HG02884 (cell line): ENCODE data around the gene CARMIL1.

Source experiments
- ATAC-seq: cut with Tn5 transposase; IDR thresholded peaks from one replicate; pipeline ENCODE4 v1.9.1; 2021; ENCODE audit warnings: mild to moderate bottlenecking, moderate library complexity; ENCODE audit not compliant: unreplicated experiment

The CARMIL1 gene

GRCh38 chr6:25306379-25306778 is 27.2 kb downstream of the CARMIL1 start:
- no peak for ATAC-seq

- no peak for ATAC-seq
These were observed 28.8 kb downstream of the CARMIL1 start for GRCh38 chr6:25307805-25308494.

GRCh38 chr6:25309886-25310285 is 30.7 kb downstream of the CARMIL1 start:
- no peak for ATAC-seq

GRCh38 chr6:25311331-25311840 is 32.2 kb downstream of the CARMIL1 start:
- no peak for ATAC-seq

- ATAC-seq = no peak
These were observed 33.0 kb downstream of the CARMIL1 start for GRCh38 chr6:25312034-25312620.

- no peak for ATAC-seq
These were observed 33.5 kb downstream of the CARMIL1 start for GRCh38 chr6:25312703-25313102.

- no peak for ATAC-seq
These were observed 35.5 kb downstream of the CARMIL1 start for GRCh38 chr6:25314509-25315175.

GRCh38 chr6:25315194-25316177 is 36.3 kb downstream of the CARMIL1 start:
- no peak for ATAC-seq

- ATAC-seq = no peak
These were observed 37.5 kb downstream of the CARMIL1 start for GRCh38 chr6:25316626-25317025.

- ATAC-seq = no peak
These were observed 39.4 kb downstream of the CARMIL1 start for GRCh38 chr6:25318589-25318988.

GRCh38 chr6:25320459-25320858 is 41.3 kb downstream of the CARMIL1 start:
- ATAC-seq = no peak

GRCh38 chr6:25322692-25323091 is 43.5 kb downstream of the CARMIL1 start:
- ATAC-seq = no peak

- ATAC-seq = no peak
These were observed 45.0 kb downstream of the CARMIL1 start for GRCh38 chr6:25324066-25324762.

- ATAC-seq = no peak
These were observed 47.0 kb downstream of the CARMIL1 start for GRCh38 chr6:25326126-25326525.

- no peak for ATAC-seq
These were observed 47.8 kb downstream of the CARMIL1 start for GRCh38 chr6:25326960-25327359.

GRCh38 chr6:25327432-25327831 is 48.3 kb downstream of the CARMIL1 start:
- no peak for ATAC-seq

GRCh38 chr6:25329161-25329817 is 50.1 kb downstream of the CARMIL1 start:
- ATAC-seq = no peak

- ATAC-seq = no peak
These were observed 50.8 kb downstream of the CARMIL1 start for GRCh38 chr6:25329982-25330381.

- no peak for ATAC-seq
These were observed 51.9 kb downstream of the CARMIL1 start for GRCh38 chr6:25330796-25331685.
